Neural crest cell (in vitro differentiated cells): ENCODE measurements around the gene ZNF473. TPM values are rescaled to one million over a fixed set of nuclear protein-coding genes. Genes with fewer than 3 reads are reported as not detected.

Experiments used
- DNase-seq: peaks from one replicate; pipeline ENCODE4 v3.0.0; 2021; ENCODE audit warnings: low read depth, mixed read lengths, low spot score
- H3K27ac Mint-ChIP-seq: one replicate; pipeline ENCODE4 v1.8.0; 2021; ENCODE audit warnings: mild to moderate bottlenecking, mixed read lengths; ENCODE audit not compliant: unreplicated experiment
- H3K27me3 Mint-ChIP-seq: 2 replicates; pipeline ENCODE4 v1.8.0; 2021; ENCODE audit warnings: low read depth, mild to moderate bottlenecking, mixed read lengths
- H3K36me3 Mint-ChIP-seq: 2 replicates; pipeline ENCODE4 v1.8.0; 2021; ENCODE audit warnings: low read depth, mild to moderate bottlenecking, mixed read lengths
- H3K4me1 Mint-ChIP-seq: 2 replicates; pipeline ENCODE4 v1.8.0; 2021; ENCODE audit warnings: mixed read lengths
- H3K4me3 Mint-ChIP-seq: one replicate; pipeline ENCODE4 v1.8.0; 2021; ENCODE audit warnings: mild to moderate bottlenecking, mixed read lengths
- H3K9me3 Mint-ChIP-seq: 2 replicates; pipeline ENCODE4 v1.8.0; 2021; ENCODE audit warnings: mixed read lengths
- total RNA-seq: library from RNA; stranded (reverse); gene quantifications from 2 replicates; pipeline ENCODE4 v1.2.1, GENCODE V29; 2021
- TF ChIP-seq, protein P1 (sequence below): fragments of 200-600 bp; sonication (generic); conservative IDR thresholded peaks from 2 replicates; pipeline ENCODE4 v1.5.0; 2021; ENCODE audit warnings: antibody characterized with exemption, mild to moderate bottlenecking

ZNF473 gene
- total RNA-seq, 1 donor from 2014 or later, result 23.3 TPM

DNA sequence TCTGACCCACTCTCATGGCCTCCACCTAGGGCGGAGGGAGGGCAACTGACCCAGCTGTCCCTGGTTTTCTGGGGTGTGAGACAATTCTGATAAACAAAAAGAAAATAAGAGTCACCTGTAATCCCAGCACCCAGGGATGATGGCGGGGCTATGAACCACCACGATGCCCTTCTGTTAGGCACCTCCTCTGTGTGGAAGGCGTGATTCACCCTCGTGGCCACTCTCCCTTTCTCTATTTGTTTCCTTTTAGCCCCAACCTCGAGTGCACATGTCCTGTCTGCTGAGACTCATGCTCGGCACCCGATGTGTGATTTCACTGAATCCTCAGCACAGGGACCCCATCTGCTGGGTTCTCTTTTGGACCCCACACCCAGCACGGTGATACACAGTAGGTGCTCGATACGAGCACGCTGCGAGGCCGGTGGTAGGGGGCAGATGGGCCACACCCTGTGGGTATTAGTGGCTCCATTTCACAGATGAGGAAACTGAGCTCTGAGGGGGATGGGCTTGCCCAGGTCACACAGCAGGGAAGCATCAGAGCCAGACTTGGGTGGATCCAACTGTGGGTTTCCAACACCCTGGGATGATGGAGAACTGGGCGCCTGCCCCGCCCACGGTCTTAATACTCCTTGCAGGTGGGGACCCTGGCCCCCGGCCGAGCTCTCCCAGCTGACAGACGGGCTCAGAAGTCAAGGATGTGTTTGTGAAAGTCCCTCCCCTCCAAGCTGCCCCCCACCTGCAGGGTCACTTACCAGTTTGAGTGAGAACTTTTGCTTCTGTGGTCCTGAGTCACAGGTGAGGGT lies 25.6 kb upstream of the ZNF473 start:
- Mint-ChIP-seq H3K4me1 (no peaks in the 10 kb centered on the region), H3K9me3 (no peaks in the 10 kb centered on the region), H3K36me3 (no peaks in the 10 kb centered on the region), H3K4me3 (no peak overlapping the region), H3K27me3 (no peaks in the 10 kb centered on the region), H3K27ac (no peak overlapping the region)
- TF ChIP-seq, protein P1, sequence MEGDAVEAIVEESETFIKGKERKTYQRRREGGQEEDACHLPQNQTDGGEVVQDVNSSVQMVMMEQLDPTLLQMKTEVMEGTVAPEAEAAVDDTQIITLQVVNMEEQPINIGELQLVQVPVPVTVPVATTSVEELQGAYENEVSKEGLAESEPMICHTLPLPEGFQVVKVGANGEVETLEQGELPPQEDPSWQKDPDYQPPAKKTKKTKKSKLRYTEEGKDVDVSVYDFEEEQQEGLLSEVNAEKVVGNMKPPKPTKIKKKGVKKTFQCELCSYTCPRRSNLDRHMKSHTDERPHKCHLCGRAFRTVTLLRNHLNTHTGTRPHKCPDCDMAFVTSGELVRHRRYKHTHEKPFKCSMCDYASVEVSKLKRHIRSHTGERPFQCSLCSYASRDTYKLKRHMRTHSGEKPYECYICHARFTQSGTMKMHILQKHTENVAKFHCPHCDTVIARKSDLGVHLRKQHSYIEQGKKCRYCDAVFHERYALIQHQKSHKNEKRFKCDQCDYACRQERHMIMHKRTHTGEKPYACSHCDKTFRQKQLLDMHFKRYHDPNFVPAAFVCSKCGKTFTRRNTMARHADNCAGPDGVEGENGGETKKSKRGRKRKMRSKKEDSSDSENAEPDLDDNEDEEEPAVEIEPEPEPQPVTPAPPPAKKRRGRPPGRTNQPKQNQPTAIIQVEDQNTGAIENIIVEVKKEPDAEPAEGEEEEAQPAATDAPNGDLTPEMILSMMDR, result no peak
- no peak for DNase-seq

DNA sequence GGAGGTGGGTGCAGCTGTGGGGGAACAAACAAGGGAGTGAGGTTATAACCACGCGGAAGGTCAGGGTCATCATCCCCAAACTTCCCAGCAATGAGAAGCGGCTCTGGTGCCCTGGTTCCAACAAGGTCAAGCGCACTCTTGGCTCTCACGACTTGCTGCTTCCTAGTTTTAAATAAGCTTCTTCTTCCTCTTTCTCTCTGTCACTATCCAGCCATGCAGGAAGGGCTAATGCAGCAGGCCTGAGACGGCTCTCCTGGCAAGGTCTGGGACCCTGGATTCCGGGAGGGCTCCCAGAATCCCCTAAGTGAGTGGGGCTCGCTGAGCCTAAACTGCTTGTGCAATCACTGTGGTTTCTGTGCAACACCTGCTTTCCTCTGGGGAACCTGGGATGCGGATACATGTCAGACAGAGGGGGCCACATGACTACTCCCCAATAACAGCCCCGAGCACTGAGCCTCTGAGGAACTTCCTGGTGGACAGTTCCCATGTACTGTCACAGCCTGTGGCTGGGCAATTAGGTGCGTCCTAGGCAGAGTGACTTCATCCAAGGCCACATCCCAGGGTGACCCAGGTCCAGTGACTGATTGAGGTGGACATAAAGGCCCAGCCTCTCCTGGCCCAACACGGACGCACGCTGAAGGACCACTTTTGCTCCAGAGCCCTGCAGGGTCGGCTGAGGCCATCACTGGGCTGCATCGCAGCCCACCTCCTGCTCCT lies 24.8 kb upstream of the ZNF473 start:
- Mint-ChIP-seq H3K27me3 (no peaks in the 10 kb centered on the region), H3K36me3 (no peaks in the 10 kb centered on the region), H3K4me1 (no peaks in the 10 kb centered on the region), H3K9me3 (no peaks in the 10 kb centered on the region), H3K27ac (no peak overlapping the region), H3K4me3 (no peak overlapping the region)
- DNase-seq, result no peak
- TF ChIP-seq, protein P1, result no peak

DNA sequence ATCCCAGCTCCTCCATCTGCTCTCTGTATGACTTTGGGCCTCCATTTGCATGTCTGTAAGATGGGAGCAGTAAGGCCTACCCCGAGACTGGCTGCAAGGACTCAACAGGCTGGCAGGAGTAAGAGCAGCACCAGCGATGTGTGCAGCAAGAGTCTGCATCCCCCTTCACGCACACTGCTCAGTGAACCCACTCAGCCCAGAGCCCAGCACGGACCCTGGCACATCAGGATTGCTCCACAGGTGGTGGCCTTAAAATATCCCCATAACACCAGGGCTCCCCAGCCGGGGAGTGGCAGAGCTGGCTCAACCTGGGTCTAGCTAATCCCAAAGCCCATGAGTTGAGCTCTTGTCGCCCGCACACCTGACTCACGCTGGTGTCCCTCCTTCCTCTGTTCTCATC lies 24.0 kb upstream of the ZNF473 start:
- H3K36me3 Mint-ChIP-seq, result no peaks in the 10 kb centered on the region
- TF ChIP-seq, protein P1, result no peak
- H3K4me3 Mint-ChIP-seq, result no peak overlapping the region
- H3K4me1 Mint-ChIP-seq, result no peaks in the 10 kb centered on the region
- no peak for DNase-seq
- H3K27ac Mint-ChIP-seq, result no peak overlapping the region
- no peaks in the 10 kb centered on the region for H3K27me3 Mint-ChIP-seq
- H3K9me3 Mint-ChIP-seq, result no peaks in the 10 kb centered on the region

DNA sequence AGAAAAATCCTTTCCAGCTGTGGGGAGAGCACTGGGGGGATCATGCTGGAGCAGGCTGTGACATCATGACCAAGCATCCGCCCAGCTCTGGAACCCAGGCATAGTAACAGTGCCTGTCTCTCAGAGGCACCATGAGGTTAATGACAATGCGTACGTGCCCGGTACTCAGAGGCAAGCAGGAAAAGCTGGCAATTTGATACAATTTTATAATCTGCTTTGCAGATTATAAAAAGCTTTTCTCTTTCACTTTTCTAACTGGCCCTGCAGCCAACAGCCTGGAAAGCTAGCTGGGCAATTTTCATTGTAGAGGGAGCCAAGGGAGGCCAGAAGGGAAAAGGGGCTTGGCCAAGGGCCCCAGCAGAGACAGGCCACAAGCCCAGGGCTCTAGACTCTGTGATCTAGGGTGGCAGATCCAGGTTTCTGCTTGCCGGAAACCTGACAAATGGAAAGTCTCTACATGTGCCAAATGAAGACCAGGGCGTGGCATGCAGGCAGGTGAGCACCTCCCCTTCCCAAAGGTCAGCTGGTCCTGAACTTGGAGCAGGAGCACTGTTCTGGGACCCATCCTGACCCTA lies 23.3 kb upstream of the ZNF473 start:
- no peaks in the 10 kb centered on the region for H3K36me3 Mint-ChIP-seq
- no peak overlapping the region for H3K4me3 Mint-ChIP-seq
- H3K27ac Mint-ChIP-seq, result no peak overlapping the region
- TF ChIP-seq, protein P1, result no peak
- DNase-seq, result no peak
- H3K4me1 Mint-ChIP-seq, result no peaks in the 10 kb centered on the region
- no peaks in the 10 kb centered on the region for H3K9me3 Mint-ChIP-seq
- no peaks in the 10 kb centered on the region for H3K27me3 Mint-ChIP-seq

DNA sequence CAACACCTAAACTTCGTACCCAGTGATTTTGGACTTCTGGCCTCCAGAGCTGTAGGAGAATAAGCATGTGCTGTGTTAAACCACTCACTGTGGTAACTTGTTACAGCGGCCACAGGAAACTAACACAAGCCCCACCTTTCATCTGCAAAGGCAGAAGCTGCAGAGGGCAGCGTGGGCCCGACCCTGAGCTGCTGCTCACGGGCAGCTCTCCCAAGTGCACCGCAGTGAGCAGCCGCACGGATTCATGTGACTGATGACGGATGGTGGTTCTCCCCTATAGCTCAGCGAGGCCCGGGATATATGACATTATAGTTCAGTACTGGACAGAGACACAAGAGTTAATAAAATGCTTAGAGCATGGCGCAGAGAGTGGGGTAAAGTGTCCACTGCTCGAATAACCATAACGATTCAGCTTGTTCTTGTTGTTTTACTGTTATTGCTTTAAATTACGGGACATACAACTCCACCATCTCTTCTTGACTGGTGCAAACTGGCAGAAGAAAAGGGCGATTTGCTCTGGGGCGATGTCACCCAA lies 22.5 kb upstream of the ZNF473 start:
- Mint-ChIP-seq H3K4me3 (no peak overlapping the region), H3K27me3 (no peaks in the 10 kb centered on the region), H3K9me3 (no peaks in the 10 kb centered on the region), H3K36me3 (no peaks in the 10 kb centered on the region), H3K4me1 (no peaks in the 10 kb centered on the region), H3K27ac (no peak overlapping the region)
- TF ChIP-seq, protein P1, result no peak
- no peak for DNase-seq
